T-helper 1 cell treated with Interleukin-12 subunit alpha and Interleukin-12 subunit beta and Interleukin-4 antibody, amounts not matched to agents 30 μg/mL and 1 μg/mL, for 36 hours (primary cell): Measurements from ENCODE around the gene OGFR.

Experiments used
- H3K27ac Mint-ChIP-seq: one replicate; pipeline ENCODE4 v1.8.0; 2021; ENCODE audit warnings: mild to moderate bottlenecking, mixed read lengths
- H3K27me3 Mint-ChIP-seq: one replicate; pipeline ENCODE4 v1.8.0; 2021; ENCODE audit warnings: low read depth, mixed read lengths
- H3K36me3 Mint-ChIP-seq: one replicate; pipeline ENCODE4 v1.8.0; 2021; ENCODE audit warnings: low read depth, mixed read lengths
- H3K4me1 Mint-ChIP-seq: one replicate; pipeline ENCODE4 v1.8.0; 2021; ENCODE audit warnings: low read depth, mixed read lengths
- H3K4me3 Mint-ChIP-seq: one replicate; pipeline ENCODE4 v1.8.0; 2021; ENCODE audit warnings: mild to moderate bottlenecking, moderate library complexity, mixed read lengths
- H3K9me3 Mint-ChIP-seq: one replicate; pipeline ENCODE4 v1.8.0; 2021; ENCODE audit warnings: mixed read lengths

OGFR gene

DNA sequence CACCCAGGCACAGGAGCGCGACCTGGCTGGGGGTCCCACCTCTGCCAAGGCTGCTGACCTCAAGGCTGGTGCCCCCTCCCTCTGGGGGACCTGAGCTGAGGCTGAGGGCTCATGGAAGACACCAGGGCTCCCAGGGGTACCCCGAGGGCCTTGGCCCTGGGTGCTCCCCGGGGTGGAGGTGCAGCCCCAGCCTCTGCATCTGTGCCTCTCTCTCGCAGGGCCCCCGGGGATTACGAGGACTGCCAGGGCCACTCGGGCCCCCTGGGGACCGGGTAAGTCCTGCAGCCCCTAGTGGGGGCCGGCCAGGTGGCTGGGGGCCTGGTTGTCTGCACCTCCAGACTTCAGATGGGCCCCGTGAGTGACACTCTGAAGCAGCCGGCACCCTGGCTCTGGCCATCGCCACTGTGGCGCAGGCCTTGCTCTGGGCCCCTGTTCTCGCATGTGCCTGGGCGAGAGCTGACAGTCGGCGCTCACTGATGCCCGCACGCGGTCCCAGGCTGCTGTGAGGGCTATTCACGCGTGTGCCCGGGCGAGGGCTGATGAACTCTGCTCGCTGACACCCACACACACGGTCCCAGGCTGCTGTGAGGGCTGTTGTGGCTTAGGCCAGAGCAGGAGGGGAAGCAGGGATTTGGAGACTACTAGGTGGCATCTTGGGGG is 21.5 kb downstream of the OGFR start:
- Mint-ChIP-seq H3K27ac (no peak overlapping the region), H3K4me3 (no peak overlapping the region), H3K9me3 (no peaks in the 10 kb centered on the region), H3K4me1 (peaks cover 2% of the 10 kb centered on the region), H3K36me3 (no peaks in the 10 kb centered on the region), H3K27me3 (no peaks in the 10 kb centered on the region)

DNA sequence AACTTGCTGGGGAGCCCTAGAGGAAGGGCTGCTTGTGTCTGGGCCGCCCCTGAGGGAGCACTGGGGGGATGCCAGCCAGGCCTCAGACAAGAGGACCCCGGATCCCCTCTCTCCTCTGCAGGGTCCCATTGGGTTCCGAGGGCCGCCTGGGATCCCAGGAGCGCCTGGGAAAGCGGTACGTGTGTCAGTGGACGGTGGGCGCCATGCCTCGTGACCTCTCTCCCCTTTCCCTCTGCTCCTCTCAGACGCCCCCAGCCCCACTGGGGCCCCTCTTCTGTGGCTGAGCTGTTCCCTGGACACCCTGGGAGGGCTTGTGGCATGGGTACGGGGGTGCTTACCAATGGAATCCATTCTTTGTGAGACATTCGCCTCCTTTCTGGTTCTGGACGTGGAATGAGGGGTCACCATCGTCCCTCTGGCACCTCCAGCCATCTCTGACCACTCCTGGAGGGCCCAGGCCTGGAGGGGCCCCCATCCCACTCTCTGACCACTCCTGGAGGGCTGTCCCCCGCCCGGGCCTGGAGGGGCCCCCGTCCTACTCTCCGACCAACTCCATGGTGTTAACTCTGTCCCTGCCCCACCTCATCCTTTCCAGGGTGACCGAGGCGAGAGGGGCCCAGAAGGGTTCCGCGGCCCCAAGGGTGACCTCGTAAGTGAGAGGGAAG is 22.1 kb downstream of the OGFR start:
- Mint-ChIP-seq H3K9me3 (no peaks in the 10 kb centered on the region), H3K4me3 (no peak overlapping the region), H3K27ac (no peak overlapping the region), H3K27me3 (no peaks in the 10 kb centered on the region), H3K4me1 (peaks cover 5% of the 10 kb centered on the region), H3K36me3 (no peaks in the 10 kb centered on the region)

DNA sequence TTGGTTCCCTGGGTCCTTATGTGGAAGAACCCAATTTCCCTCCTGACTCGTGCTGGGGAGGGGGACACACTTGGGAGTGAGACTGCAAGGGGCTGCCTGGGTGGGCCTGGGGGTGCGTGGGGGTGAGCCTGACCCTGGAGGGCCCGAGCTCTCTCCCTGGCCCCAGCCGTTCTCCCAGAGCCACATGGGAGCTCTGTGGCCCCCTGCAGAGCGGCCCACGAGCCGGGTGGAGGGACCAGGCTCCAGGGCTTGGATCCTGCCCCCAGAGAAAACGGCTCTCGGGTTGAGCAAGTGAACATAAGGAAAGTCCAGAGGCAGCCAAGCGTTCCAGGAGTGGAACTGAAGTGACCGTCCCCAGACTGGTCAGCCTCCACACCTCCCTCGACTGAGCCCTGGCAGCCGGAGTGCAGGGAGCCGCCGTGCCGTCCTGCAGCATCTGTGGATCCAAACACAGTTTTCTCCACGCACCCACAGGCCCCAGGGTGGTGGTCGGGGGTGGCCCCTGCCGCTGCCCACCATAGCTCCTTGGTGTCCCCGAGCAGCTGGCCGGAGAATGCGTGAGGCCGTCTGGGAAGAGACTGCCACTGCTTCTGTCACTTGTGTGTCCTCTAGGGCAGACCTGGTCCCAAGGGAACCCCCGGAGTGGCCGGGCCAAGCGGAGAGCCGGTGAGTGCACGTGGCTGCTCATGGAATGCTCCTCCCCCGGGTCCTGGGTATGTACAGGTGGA is 22.8 kb downstream of the OGFR start:
- Mint-ChIP-seq H3K36me3 (no peaks in the 10 kb centered on the region), H3K4me3 (no peak overlapping the region), H3K27ac (no peak overlapping the region), H3K4me1 (peaks cover 9% of the 10 kb centered on the region), H3K9me3 (no peaks in the 10 kb centered on the region), H3K27me3 (no peaks in the 10 kb centered on the region)

DNA sequence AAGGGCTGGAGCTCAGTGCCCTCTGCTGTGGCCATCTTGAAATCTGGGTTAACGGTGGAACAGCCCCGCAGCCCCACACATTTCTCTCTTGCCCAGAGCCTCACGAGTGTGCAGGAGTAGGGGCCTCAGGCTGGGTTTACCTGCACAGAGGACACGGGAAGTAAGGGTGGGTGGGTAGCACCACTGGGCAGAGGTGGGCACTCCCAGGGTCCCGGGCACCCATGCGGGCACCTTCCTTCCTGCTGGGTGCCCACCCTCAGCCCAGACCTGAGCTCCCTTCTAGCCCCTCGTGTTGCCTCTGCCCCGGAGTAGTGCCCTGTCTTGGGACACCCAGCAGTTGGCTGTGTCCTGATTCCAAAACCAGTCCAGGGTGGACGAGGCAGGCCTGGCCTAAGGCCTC is 23.4 kb downstream of the OGFR start:
- H3K36me3 Mint-ChIP-seq: no peaks in the 10 kb centered on the region
- H3K4me3 Mint-ChIP-seq: no peak overlapping the region
- H3K9me3 Mint-ChIP-seq: no peaks in the 10 kb centered on the region
- no peaks in the 10 kb centered on the region for H3K27me3 Mint-ChIP-seq
- no peak overlapping the region for H3K27ac Mint-ChIP-seq
- peaks cover 10% of the 10 kb centered on the region for H3K4me1 Mint-ChIP-seq

DNA sequence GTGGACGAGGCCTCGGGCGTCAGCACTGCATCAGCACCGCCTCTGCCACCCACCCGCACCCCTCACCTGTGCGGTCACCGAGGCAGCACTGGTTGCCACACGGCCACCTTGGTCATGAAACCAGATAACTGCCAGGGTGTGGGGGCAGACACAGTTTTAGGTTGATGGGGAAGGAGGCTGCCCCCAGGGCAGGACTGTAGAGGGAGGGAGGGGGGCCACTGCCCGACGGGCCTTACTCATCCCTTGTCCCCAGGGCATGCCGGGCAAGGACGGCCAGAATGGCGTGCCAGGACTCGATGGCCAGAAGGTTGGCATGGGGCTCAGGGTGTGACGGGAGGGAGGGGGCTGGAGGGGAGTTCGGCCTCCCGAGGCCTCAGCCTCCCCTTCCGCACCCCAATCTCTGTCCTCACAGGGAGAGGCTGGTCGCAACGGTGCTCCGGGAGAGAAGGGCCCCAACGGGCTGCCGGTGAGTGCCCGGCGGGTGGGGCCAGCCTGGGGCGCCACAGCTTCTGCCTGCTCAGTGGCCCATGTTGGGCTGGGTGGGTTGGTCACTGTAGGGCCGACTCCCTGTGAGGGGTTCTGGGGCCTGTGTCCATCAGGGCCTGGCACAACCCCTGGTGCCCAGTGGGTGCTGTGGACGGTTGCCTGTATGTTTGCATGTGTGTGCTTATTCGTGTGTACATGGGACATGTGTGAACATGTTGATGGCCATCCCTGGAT is 24.0 kb downstream of the OGFR start:
- H3K27me3 Mint-ChIP-seq: no peaks in the 10 kb centered on the region

DNA sequence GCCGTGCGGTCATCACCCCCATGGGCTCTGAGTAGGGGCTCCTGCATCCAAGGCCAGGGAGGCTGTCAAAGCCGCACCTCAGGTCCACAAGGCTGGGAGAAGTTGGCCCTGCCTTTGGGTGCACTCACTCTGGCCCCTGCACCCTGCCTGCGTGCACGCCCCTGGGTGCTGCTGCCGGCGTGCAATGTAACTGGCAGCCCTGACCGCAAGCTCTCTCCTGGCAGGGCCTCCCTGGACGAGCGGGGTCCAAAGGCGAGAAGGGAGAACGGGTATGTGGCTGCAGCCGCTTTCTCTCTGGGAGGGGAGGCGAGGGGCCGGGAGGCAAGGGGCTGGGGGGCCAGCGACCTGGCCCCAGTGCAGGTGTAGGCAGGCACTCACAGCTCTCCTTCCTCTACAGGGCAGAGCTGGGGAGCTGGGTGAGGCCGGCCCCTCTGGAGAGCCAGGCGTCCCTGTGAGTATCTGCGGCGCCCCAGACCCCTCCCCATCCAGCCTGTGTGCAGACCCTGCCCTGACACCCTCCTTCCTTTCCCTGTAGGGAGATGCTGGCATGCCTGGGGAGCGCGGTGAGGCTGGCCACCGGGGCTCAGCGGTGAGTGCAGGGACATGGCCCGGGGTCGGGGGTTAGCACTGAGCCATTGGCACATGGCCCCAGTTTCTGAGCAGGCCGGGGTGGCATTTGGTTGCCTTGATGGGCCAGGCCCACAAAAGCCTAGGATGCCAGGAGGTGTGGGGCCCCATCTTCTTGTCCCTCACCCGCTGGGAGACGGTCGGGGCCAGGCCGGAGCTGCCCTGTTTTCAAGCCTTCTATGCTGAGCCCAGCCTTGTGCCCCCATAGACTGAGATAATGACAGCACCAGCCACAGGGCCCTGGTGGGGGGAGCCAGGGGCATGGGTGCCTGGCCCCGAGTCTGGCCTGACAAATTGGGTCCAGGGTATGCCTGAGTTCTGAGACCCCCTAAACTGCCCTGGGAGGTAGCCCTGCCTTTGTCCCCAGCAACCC is 24.9 kb downstream of the OGFR start:
- no peaks in the 10 kb centered on the region for H3K9me3 Mint-ChIP-seq
- no peak overlapping the region for H3K27ac Mint-ChIP-seq
- H3K36me3 Mint-ChIP-seq: no peaks in the 10 kb centered on the region
- no peak overlapping the region for H3K4me3 Mint-ChIP-seq
- H3K4me1 Mint-ChIP-seq: peaks cover 10% of the 10 kb centered on the region
- no peaks in the 10 kb centered on the region for H3K27me3 Mint-ChIP-seq

More for the DNA sequence above, 24.0 kb downstream of the OGFR start:
- Mint-ChIP-seq H3K9me3 (no peaks in the 10 kb centered on the region), H3K4me1 (peaks cover 10% of the 10 kb centered on the region), H3K4me3 (no peak overlapping the region), H3K36me3 (no peaks in the 10 kb centered on the region), H3K27ac (no peak overlapping the region)

DNA sequence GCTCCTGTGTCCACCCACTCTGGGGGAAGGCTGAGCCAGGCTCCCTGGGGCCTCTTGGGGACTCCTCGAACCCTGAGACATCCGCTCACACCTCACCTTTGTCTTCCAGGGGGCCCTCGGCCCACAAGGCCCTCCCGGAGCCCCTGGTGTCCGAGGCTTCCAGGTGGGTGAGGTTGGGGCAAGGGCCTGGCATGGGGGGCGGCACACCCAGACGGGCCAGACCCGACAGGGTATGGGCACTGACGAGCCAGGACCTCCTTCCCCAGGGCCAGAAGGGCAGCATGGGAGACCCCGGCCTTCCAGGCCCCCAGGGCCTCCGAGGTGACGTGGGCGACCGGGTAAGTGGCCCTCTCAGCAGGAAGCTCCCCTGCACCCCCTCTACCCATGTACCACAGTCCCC is 25.6 kb downstream of the OGFR start:
- H3K27ac Mint-ChIP-seq: no peak overlapping the region
- H3K36me3 Mint-ChIP-seq: no peaks in the 10 kb centered on the region
- H3K9me3 Mint-ChIP-seq: no peaks in the 10 kb centered on the region
- peaks cover 10% of the 10 kb centered on the region for H3K4me1 Mint-ChIP-seq
- H3K4me3 Mint-ChIP-seq: no peak overlapping the region
- no peaks in the 10 kb centered on the region for H3K27me3 Mint-ChIP-seq

DNA sequence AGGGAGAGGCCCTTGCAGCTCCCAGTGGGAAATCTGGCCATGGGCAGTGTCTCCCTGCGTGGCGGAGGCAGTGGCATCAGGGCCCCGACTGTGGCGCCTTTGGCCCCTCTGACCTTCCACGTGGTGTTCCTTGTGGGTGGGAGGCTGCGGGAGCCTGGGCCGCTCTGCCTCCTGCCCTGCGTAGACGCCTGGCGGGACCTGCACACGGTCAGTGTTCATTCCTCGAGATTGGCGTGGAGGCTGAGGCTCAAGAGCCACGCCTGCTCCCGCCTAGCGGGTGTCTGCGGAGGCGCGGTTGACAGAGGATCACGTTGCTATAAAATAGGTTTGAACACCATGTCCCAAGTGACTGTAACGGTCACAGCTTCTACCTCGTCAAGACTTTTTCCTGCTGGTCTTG is 26.2 kb downstream of the OGFR start:
- H3K4me3 Mint-ChIP-seq: no peak overlapping the region
- H3K27me3 Mint-ChIP-seq: no peaks in the 10 kb centered on the region
- H3K27ac Mint-ChIP-seq: no peak overlapping the region
- H3K9me3 Mint-ChIP-seq: no peaks in the 10 kb centered on the region
- H3K36me3 Mint-ChIP-seq: no peaks in the 10 kb centered on the region
- peaks cover 10% of the 10 kb centered on the region for H3K4me1 Mint-ChIP-seq

DNA sequence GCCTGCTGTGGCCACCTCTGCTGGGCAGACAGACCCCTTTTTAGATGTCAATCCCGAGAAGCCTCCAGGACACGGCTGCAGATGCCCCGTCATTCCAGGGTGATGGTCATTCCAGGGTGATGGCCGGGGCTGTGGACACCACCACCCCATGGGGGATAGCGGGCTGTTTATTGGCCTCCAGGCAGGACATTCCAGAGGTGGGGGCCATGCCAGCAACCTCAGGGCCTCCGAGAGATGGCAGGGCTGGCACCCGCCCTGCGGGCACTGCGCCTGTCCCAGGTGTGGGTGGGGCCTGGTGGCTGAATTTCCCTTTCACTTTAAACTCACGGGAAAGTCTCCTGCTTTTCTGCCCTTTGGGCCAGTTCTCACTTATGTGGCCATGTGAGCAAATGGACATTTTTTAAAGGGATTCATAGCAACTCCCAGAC is 26.7 kb downstream of the OGFR start:
- Mint-ChIP-seq H3K4me3 (no peak overlapping the region), H3K9me3 (no peaks in the 10 kb centered on the region), H3K36me3 (no peaks in the 10 kb centered on the region), H3K4me1 (peaks cover 10% of the 10 kb centered on the region), H3K27me3 (no peaks in the 10 kb centered on the region), H3K27ac (no peak overlapping the region)

DNA sequence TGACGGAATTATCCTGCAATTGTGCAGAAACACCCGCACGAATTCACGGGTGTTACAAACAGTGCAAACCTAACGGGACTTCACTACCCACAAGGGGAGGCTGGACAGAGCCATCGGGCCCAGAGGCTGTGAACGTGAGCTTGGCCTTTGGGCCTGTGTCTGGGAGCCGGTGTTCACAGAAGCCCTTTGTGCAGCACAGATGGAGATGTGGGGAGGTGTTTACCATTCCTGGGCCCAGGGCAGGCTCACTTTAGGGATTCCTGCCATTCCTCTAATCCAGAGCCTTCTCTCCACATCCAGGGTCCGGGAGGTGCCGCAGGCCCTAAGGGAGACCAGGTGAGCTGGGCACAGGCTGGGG is 27.2 kb downstream of the OGFR start:
- Mint-ChIP-seq H3K4me3 (no peak overlapping the region), H3K27me3 (no peaks in the 10 kb centered on the region), H3K4me1 (peaks cover 10% of the 10 kb centered on the region), H3K9me3 (no peaks in the 10 kb centered on the region), H3K27ac (peak overlapping the region; percentile 7), H3K36me3 (no peaks in the 10 kb centered on the region)

DNA sequence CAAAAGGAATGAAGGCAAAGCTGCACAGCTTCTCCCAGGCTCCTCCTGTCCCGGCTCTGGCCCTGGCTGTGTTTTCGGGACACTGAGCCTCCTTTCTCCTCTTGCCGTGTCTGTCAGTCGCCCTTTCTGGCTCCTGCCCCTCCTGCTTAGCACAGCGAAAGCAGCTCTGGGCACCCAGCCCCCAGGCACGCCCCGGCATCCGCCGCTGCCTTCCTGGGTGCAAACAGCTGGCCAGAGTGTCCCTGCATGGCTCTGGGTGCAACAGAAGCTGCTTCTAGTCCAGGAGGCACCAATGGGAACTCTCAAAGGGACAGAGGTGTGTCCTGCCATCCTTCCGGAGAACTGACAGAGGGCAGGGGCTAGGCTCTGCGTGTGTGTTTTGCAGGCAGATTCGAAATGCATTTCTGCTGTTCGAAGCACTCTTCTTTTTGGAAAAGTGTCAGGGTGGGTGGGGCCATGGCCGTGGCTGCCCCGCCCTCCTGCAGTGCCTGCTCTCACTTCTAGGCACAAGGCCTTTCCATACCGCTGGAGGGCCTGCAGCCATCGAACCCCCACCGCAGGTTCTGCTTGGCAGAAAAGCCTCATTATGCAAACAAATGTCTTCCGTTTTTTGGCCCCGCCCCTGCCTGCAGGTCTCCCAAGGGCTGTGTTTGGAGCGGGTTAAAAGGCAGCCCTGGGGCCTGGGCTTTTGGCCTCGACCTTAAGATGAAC is 27.7 kb downstream of the OGFR start:
- H3K4me3 Mint-ChIP-seq: no peak overlapping the region
- peak overlapping the region; percentile 52 for H3K27ac Mint-ChIP-seq
- H3K27me3 Mint-ChIP-seq: no peaks in the 10 kb centered on the region
- H3K9me3 Mint-ChIP-seq: no peaks in the 10 kb centered on the region
- H3K4me1 Mint-ChIP-seq: peaks cover 10% of the 10 kb centered on the region
- H3K36me3 Mint-ChIP-seq: no peaks in the 10 kb centered on the region

DNA sequence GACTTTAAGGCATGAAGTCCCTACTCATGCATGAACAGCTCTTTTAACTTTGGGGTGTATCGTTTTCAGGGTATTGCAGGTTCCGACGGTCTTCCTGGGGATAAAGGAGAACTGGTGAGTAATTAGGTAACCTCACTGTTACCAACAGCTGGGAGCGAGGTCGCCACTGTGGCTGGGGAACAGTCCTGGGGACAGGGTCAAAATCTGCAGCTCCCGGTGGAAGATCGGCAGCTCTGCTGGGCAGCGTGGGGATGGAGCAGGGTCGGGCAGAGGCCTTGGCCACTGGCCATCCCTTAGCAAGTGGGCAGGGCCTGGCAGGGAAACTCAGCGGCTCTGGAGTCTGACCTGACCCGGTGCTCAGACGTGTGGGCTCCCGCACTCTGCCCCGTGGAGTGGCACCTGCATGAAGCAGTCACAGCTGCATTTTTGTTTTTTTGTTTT is 28.3 kb downstream of the OGFR start:
- Mint-ChIP-seq H3K9me3 (no peaks in the 10 kb centered on the region), H3K27ac (no peak overlapping the region), H3K27me3 (no peaks in the 10 kb centered on the region), H3K4me1 (peaks cover 10% of the 10 kb centered on the region), H3K4me3 (no peak overlapping the region), H3K36me3 (no peaks in the 10 kb centered on the region)

DNA sequence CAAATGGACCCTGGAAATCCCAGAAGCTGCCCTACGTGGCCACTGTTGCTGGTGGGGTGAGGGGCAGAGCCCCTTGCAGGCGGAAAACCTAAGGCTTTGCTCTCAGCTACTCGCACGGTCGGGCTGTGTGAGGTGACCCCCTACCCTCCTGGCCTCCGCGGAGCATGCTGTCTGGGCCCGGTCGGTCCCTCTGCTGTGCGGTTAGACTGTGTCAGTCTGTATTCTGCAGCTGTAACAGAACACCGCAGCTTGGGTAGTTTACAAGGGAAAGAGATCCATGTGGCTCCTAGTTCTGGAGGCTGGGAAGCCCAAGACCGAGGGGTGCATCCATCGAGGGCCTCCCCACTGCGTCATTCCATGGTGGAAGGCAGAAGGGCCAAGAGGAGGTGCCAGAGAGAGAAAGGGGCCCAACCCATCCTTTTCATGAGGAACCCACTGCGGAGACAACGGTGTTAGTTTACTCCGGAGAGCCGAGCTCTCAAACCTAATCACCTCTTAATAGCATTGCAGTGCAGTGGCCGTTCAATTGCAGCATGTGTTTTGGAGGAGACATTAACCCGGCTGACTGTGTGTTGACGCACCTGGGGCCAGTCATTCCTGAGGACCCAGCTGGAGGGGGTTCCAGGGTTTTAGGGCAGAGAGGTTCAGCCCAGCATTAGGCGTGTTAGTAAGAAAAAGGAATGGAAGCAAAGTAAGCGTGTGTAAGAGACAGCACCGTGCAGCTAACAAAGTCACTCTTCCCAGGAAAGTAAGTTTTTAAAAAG is 30.5 kb downstream of the OGFR start:
- H3K4me3 Mint-ChIP-seq: no peak overlapping the region
- no peaks in the 10 kb centered on the region for H3K36me3 Mint-ChIP-seq
- no peaks in the 10 kb centered on the region for H3K27me3 Mint-ChIP-seq
- H3K27ac Mint-ChIP-seq: no peak overlapping the region
- no peaks in the 10 kb centered on the region for H3K9me3 Mint-ChIP-seq
- H3K4me1 Mint-ChIP-seq: peaks cover 10% of the 10 kb centered on the region
